Gastrocnemius medialis (tissue), 4 donors: ENCODE results near the gene PCDHA7. TPM values are rescaled to one million over a fixed set of nuclear protein-coding genes. Genes with fewer than 3 reads are reported as not detected.
"Not testable (repeated sequence)": the region's sequence is repeated elsewhere in the genome, so short reads cannot be mapped to it uniquely, and the experiment has no call there.

Source experiments
- ATAC-seq, 2 donors: fragments of 150-250 bp; one replicate each; pipeline ENCODE4 v1.9.1; 2016
- DNase-seq, 2 donors: peaks; one replicate each; pipeline ENCODE4 v3.0.0-alpha.2; 2019
- H3K27ac ChIP-seq, 4 donors: fragments of 200-600 bp; sonication (generic); 1 replicate in 1 of 4; 2 replicates in 3 of 4; pipeline ENCODE4 v1.5.1; 2016 to 2018; ENCODE audit warnings: mild to moderate bottlenecking in 2 of 4, moderate library complexity in 1 of 4
- H3K27me3 ChIP-seq, 3 donors: fragments of 200-600 bp; sonication (generic) in 2 of 3; 1 replicate in 1 of 3; 2 replicates in 2 of 3; pipeline versions ENCODE4 v1.5.1 to v1.6.0; 2016 to 2019; ENCODE audit warnings: mild to moderate bottlenecking in 1 of 3, moderate library complexity in 1 of 3
- H3K36me3 ChIP-seq, 2 donors: fragments of 200-600 bp; sonication (generic) in 1 of 2; one replicate each; pipeline ENCODE4 v1.5.1; 2017 to 2018
- H3K4me1 ChIP-seq, 2 donors: fragments of 200-600 bp; sonication (generic) in 1 of 2; one replicate each; pipeline ENCODE4 v1.5.1; 2016 to 2017; ENCODE audit warnings: mild to moderate bottlenecking in 2 of 2
- H3K4me3 ChIP-seq, 4 donors: fragments of 200-600 bp; sonication (generic) in 3 of 4; 1 replicate in 1 of 4; 2 replicates in 3 of 4; pipeline ENCODE4 v1.5.1; 2016 to 2019; ENCODE audit warnings: mild to moderate bottlenecking in 2 of 4
- H3K9me3 ChIP-seq, 3 donors: fragments of 200-600 bp; sonication (generic) in 2 of 3; 1 replicate in 1 of 3; 2 replicates in 2 of 3; pipeline ENCODE4 v1.5.1; 2016 to 2019
- CTCF ChIP-seq, 5 experiments: fragments of 450-650 bp in 3 of 5; fragments of 200-600 bp in 2 of 5; sonication (generic) in 2 of 5; IDR thresholded peaks in 4 of 5; conservative IDR thresholded peaks in 1 of 5; 1 replicate in 4 of 5; 2 replicates in 1 of 5; pipeline ENCODE4 v1.5.1; 2016 to 2019; ENCODE audit warnings: antibody characterized with exemption in 5 of 5, mild to moderate bottlenecking in 3 of 5, moderate library complexity in 3 of 5
- POLR2A ChIP-seq, 2 donors: fragments of 450-650 bp; IDR thresholded peaks; one replicate each; pipeline ENCODE4 v1.6.1; 2017; ENCODE audit warnings: antibody characterized with exemption in 2 of 2, mild to moderate bottlenecking in 2 of 2, moderate library complexity in 2 of 2
- in situ Hi-C, 4 donors: fragments of 200-750 bp; cut with MboI; loops; one replicate each; pipeline versions ENCODE4 v1.15.0 to v1.8.0; 2017; ENCODE audit warnings: low sequenced_read_pairs in 4 of 4
- intact Hi-C: fragments of 100-400 bp; cut with DNase I; formaldehyde crosslinking; loops from one replicate; pipeline ENCODE4 v1.15.1; 2023; ENCODE audit warnings: low total_unique reads
- total RNA-seq, 4 donors: library from RNA; depleted of rRNA; stranded (reverse); fragments of >200 nt; gene quantifications; one replicate each; pipeline versions ENCODE4 v1.1.0 to v1.2.3, GENCODE V29; 2016

Gene PCDHA7
- under 1 TPM in 2 of 4 donors, not detected in 2; 0.15 to 0.24 TPM for total RNA-seq

GRCh38 chr5:140833993-140834392, at the start of gene PCDHA7:
Gene PCDHA7 (plus strand): TSS chr5:140834269. CDS start chr5:140834384, 115 bp downstream.
- peak within 1 kb of the TSS in 1 of 4 donors; percentile 28 for H3K4me3 ChIP-seq
- H3K4me1 ChIP-seq, result no peaks in the 10 kb centered on the region
- H3K9me3 ChIP-seq, result no peaks in the 10 kb centered on the region
- ATAC-seq, result no peak
- TF ChIP-seq CTCF (IDR thresholded peaks at IDR 0.05 in 4 of 5, conservative IDR thresholded peaks at IDR 0.05 in 1 of 5), result no peak
- TF ChIP-seq POLR2A (IDR thresholded peaks at IDR 0.05), result no peak
- no peak for DNase-seq
- H3K36me3 ChIP-seq, result no peaks in the 10 kb centered on the region
- no peak within 1 kb of the TSS for H3K27ac ChIP-seq
- H3K27me3 ChIP-seq, result peaks cover 0 to 10% (median 7%) of the 10 kb centered on the region in 3 donors
- in situ Hi-C loops (no loop called here), intact Hi-C loops (no loop called here)

GRCh38 chr5:140785905-140786686, 48.0 kb upstream of the PCDHA7 start, which contains the start of gene PCDHA1:
Gene PCDHA1 (plus strand): TSS chr5:140786140.
- H3K4me3 ChIP-seq, result peak within 1 kb of the TSS in 1 of 4 donors; percentile 35
- peaks cover 0 to 22% (median 3%) of the 10 kb centered on the region in 3 donors for H3K9me3 ChIP-seq
- in situ Hi-C loops (no loop called here), intact Hi-C loops (no loop called here)
- H3K27ac ChIP-seq, result no peak within 1 kb of the TSS
- no peak for DNase-seq
- ATAC-seq, result no peak
- peaks cover 0 to 29% (median 9%) of the 10 kb centered on the region in 3 donors for H3K27me3 ChIP-seq
- no peak for TF ChIP-seq CTCF (IDR thresholded peaks at IDR 0.05 in 4 of 5, conservative IDR thresholded peaks at IDR 0.05 in 1 of 5)
- no peak for TF ChIP-seq POLR2A (IDR thresholded peaks at IDR 0.05)
- H3K4me1 ChIP-seq, result no peaks in the 10 kb centered on the region
- no peaks in the 10 kb centered on the region for H3K36me3 ChIP-seq

- H3K4me1 ChIP-seq, in situ Hi-C loops: not testable (repeated sequence)
- peaks cover 0 to 22% (median 3%) of the 10 kb centered on the region in 3 donors for H3K9me3 ChIP-seq
Observed at GRCh38 chr5:140787422-140787821, 46.6 kb upstream of the PCDHA7 start.

GRCh38 chr5:140787849-140788504, 46.1 kb upstream of the PCDHA7 start:
- DNase-seq, in situ Hi-C loops, H3K27ac ChIP-seq, ATAC-seq, H3K4me3 ChIP-seq, intact Hi-C loops, H3K4me1 ChIP-seq, H3K36me3 ChIP-seq: not testable (repeated sequence)
- peaks cover 0 to 22% (median 3%) of the 10 kb centered on the region in 3 donors for H3K9me3 ChIP-seq
- H3K27me3 ChIP-seq, result peaks cover 0 to 30% (median 9%) of the 10 kb centered on the region in 3 donors

More at GRCh38 chr5:140787422-140787821, 46.6 kb upstream of the PCDHA7 start:
- ATAC-seq, DNase-seq, intact Hi-C loops, H3K27ac ChIP-seq, H3K36me3 ChIP-seq, H3K4me3 ChIP-seq: not testable (repeated sequence)
- H3K27me3 ChIP-seq, result peaks cover 0 to 29% (median 9%) of the 10 kb centered on the region in 3 donors

- Histone ChIP-seq H3K4me1 (no peaks in the 10 kb centered on the region), H3K27ac (no peak overlapping the region), H3K36me3 (no peaks in the 10 kb centered on the region), H3K4me3 (no peak overlapping the region), H3K27me3 (peaks cover 0 to 29% (median 12%) of the 10 kb centered on the region in 3 donors), H3K9me3 (peaks cover 0 to 26% (median 2%) of the 10 kb centered on the region in 3 donors)
- in situ Hi-C loops, result no loop called here
- TF ChIP-seq CTCF (IDR thresholded peaks at IDR 0.05 in 4 of 5, conservative IDR thresholded peaks at IDR 0.05 in 1 of 5), result no peak
- no peak for TF ChIP-seq POLR2A (IDR thresholded peaks at IDR 0.05)
- no peak for ATAC-seq
- DNase-seq, result no peak
- intact Hi-C loops, result no loop called here
Observed at GRCh38 chr5:140791089-140791488, 43.0 kb upstream of the PCDHA7 start.
